HCT116 (cell line): Measurements from ENCODE around the gene MINDY3.

ENCODE experiments used
- CEBPB ChIP-seq: IDR thresholded peaks from 2 replicates; pipeline ENCODE4 v1.6.1; 2012; ENCODE audit warnings: low read depth
- EZH2 ChIP-seq: fragments of 200-600 bp; sonication (generic); IDR thresholded peaks from 2 replicates; pipeline ENCODE4 v1.6.1; 2017; ENCODE audit warnings: antibody characterized with exemption, mixed run types
- EZH2phosphoT487 ChIP-seq: fragments of 200-600 bp; IDR thresholded peaks from 2 replicates; pipeline ENCODE4 v1.6.1; 2018; ENCODE audit warnings: antibody characterized with exemption, borderline replicate concordance
- POLR2A ChIP-seq: IDR thresholded peaks from 2 replicates; pipeline ENCODE4 v1.7.0; 2011; ENCODE audit warnings: borderline replicate concordance; ENCODE audit not compliant: insufficient read depth, insufficient read length; ENCODE audit errors: extremely low read depth
- POLR2AphosphoS5 ChIP-seq: IDR thresholded peaks from 2 replicates; pipeline ENCODE4 v1.6.1; 2011; ENCODE audit warnings: mild to moderate bottlenecking, low read depth, low read length, moderate library complexity
- SIN3A ChIP-seq: IDR thresholded peaks from 2 replicates; pipeline ENCODE4 v1.6.1; 2012; ENCODE audit warnings: low read depth
- SRF ChIP-seq: IDR thresholded peaks from 2 replicates; pipeline ENCODE4 v1.6.1; 2012; ENCODE audit warnings: low read depth
- YY1 ChIP-seq: IDR thresholded peaks from 2 replicates; pipeline ENCODE4 v1.6.1; 2011; ENCODE audit warnings: low read length, low read depth, moderate library complexity, mild to moderate bottlenecking; ENCODE audit not compliant: insufficient replicate concordance; ENCODE audit errors: extremely low read depth
- TF ChIP-seq, protein P1 (sequence below), 3 experiments: fragments of 200-600 bp in 1 of 3; sonication (generic) in 1 of 3; IDR thresholded peaks in 2 of 3; conservative IDR thresholded peaks in 1 of 3; 2 replicates each; pipeline ENCODE4 v1.5.1; 2012 to 2017; ENCODE audit warnings: low read depth in 2 of 3, low read length in 2 of 3, antibody characterized with exemption in 1 of 3, borderline replicate concordance in 1 of 3, control low read depth in 1 of 3, mild to moderate bottlenecking in 1 of 3, mixed read lengths in 1 of 3, mixed run types in 1 of 3, moderate library complexity in 1 of 3; ENCODE audit not compliant: insufficient read depth in 1 of 3
- TF ChIP-seq, protein P2 (sequence below): IDR thresholded peaks from 2 replicates; pipeline ENCODE4 v1.6.1; 2011; ENCODE audit warnings: mild to moderate bottlenecking, low read length, moderate library complexity; ENCODE audit not compliant: insufficient replicate concordance; ENCODE audit errors: extremely low read depth
- TF ChIP-seq, protein P3 (sequence below): IDR thresholded peaks from 2 replicates; pipeline ENCODE4 v1.6.1; 2012
- TF ChIP-seq, protein P4 (sequence below): IDR thresholded peaks from 2 replicates; pipeline ENCODE4 v1.6.1; 2012; ENCODE audit warnings: low read depth

DNA sequence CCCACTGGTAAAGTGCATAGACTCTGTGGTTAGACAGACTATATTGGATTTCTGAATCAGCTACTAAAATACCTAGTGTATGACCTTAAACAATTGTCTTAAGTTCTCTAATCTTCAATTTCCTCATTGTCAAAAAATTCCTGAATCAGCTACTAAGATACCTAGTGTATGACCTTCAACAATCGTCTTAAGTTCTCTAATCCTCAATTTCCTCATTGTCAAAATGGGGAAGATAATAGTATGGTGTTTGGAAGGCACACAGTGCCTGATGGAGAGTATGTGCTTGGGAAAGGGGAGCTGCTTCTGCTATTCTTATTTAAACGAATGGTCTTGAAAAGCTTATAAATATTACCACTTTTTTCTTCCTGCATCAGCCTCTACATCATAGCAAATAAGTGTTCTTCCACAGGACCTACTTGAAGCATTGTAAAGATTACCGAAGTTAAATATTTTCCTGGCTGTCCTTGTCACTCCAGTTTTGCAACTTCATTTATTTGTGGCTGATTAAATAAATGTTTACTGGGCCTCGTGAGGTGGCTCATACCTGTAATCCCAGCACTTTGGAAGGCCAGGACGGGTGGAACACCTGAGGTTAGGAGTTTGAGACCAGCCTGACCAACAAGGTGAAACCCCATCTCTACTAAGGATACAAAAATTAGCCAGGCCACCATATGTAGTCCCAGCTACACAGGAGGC lies 76.2 kb downstream of the MINDY3 start:
- TF ChIP-seq, protein P1, sequence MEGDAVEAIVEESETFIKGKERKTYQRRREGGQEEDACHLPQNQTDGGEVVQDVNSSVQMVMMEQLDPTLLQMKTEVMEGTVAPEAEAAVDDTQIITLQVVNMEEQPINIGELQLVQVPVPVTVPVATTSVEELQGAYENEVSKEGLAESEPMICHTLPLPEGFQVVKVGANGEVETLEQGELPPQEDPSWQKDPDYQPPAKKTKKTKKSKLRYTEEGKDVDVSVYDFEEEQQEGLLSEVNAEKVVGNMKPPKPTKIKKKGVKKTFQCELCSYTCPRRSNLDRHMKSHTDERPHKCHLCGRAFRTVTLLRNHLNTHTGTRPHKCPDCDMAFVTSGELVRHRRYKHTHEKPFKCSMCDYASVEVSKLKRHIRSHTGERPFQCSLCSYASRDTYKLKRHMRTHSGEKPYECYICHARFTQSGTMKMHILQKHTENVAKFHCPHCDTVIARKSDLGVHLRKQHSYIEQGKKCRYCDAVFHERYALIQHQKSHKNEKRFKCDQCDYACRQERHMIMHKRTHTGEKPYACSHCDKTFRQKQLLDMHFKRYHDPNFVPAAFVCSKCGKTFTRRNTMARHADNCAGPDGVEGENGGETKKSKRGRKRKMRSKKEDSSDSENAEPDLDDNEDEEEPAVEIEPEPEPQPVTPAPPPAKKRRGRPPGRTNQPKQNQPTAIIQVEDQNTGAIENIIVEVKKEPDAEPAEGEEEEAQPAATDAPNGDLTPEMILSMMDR (IDR thresholded peaks at IDR 0.05 in 2 of 3, conservative IDR thresholded peaks at IDR 0.05 in 1 of 3; ENCODE audit: borderline replicate concordance in 1 of 3, insufficient read depth in 1 of 3, low read depth in 2 of 3, low read length in 2 of 3) = no peak
- TF ChIP-seq POLR2A = no peak
- TF ChIP-seq, protein P2, sequence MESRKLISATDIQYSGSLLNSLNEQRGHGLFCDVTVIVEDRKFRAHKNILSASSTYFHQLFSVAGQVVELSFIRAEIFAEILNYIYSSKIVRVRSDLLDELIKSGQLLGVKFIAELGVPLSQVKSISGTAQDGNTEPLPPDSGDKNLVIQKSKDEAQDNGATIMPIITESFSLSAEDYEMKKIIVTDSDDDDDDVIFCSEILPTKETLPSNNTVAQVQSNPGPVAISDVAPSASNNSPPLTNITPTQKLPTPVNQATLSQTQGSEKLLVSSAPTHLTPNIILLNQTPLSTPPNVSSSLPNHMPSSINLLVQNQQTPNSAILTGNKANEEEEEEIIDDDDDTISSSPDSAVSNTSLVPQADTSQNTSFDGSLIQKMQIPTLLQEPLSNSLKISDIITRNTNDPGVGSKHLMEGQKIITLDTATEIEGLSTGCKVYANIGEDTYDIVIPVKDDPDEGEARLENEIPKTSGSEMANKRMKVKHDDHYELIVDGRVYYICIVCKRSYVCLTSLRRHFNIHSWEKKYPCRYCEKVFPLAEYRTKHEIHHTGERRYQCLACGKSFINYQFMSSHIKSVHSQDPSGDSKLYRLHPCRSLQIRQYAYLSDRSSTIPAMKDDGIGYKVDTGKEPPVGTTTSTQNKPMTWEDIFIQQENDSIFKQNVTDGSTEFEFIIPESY = no peak
- no peak for TF ChIP-seq EZH2phosphoT487
- TF ChIP-seq, protein P3, sequence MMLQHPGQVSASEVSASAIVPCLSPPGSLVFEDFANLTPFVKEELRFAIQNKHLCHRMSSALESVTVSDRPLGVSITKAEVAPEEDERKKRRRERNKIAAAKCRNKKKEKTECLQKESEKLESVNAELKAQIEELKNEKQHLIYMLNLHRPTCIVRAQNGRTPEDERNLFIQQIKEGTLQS = no peak
- TF ChIP-seq POLR2AphosphoS5 = no peak
- TF ChIP-seq CEBPB = no peak
- TF ChIP-seq, protein P4, sequence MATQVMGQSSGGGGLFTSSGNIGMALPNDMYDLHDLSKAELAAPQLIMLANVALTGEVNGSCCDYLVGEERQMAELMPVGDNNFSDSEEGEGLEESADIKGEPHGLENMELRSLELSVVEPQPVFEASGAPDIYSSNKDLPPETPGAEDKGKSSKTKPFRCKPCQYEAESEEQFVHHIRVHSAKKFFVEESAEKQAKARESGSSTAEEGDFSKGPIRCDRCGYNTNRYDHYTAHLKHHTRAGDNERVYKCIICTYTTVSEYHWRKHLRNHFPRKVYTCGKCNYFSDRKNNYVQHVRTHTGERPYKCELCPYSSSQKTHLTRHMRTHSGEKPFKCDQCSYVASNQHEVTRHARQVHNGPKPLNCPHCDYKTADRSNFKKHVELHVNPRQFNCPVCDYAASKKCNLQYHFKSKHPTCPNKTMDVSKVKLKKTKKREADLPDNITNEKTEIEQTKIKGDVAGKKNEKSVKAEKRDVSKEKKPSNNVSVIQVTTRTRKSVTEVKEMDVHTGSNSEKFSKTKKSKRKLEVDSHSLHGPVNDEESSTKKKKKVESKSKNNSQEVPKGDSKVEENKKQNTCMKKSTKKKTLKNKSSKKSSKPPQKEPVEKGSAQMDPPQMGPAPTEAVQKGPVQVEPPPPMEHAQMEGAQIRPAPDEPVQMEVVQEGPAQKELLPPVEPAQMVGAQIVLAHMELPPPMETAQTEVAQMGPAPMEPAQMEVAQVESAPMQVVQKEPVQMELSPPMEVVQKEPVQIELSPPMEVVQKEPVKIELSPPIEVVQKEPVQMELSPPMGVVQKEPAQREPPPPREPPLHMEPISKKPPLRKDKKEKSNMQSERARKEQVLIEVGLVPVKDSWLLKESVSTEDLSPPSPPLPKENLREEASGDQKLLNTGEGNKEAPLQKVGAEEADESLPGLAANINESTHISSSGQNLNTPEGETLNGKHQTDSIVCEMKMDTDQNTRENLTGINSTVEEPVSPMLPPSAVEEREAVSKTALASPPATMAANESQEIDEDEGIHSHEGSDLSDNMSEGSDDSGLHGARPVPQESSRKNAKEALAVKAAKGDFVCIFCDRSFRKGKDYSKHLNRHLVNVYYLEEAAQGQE = no peak
- no peak for TF ChIP-seq SRF
- TF ChIP-seq EZH2 = no peak
- no peak for TF ChIP-seq SIN3A
- no peak for TF ChIP-seq YY1
